WTC11 (cell line): ENCODE measurements around the gene GPR39. TPM values are rescaled to one million over a fixed set of nuclear protein-coding genes. Genes with fewer than 3 reads are reported as not detected.

Experiments
- ATAC-seq: fragments of 200-7000 bp; cut with Tn5 transposase; 2 replicates; pipeline ENCODE4 v1.10.0; 2021; ENCODE audit warnings: mild to moderate bottlenecking, moderate library complexity
- CTCF ChIA-PET: fragments of 300-600 bp; sonication (Branson Sonifier 250); formaldehyde crosslinking; loops from one replicate; lab custom pipeline; 2021; ENCODE audit warnings: antibody characterized with exemption; lab: Charles Lee
- POLR2A ChIA-PET: fragments of 350-600 bp; sonication (Branson Sonifier 250); formaldehyde crosslinking; loops from one replicate; lab custom pipeline; 2021; ENCODE audit warnings: antibody characterized with exemption; lab: Charles Lee
- DNase-seq: peaks from one replicate; pipeline ENCODE4 v3.0.0; 2021; ENCODE audit warnings: low spot score
- H3K27ac Mint-ChIP-seq: 2 replicates; pipeline ENCODE4 v1.8.0; 2021; ENCODE audit warnings: mixed read lengths
- H3K27me3 Mint-ChIP-seq: 2 replicates; pipeline ENCODE4 v1.8.0; 2021; ENCODE audit warnings: low read depth, mild to moderate bottlenecking, moderate library complexity, mixed read lengths
- H3K36me3 Mint-ChIP-seq: 2 replicates; pipeline ENCODE4 v1.8.0; 2021; ENCODE audit warnings: mixed read lengths
- H3K4me1 Mint-ChIP-seq: 2 replicates; pipeline ENCODE4 v1.8.0; 2022; ENCODE audit warnings: mixed read lengths
- H3K4me3 Mint-ChIP-seq: 2 replicates; pipeline ENCODE4 v1.8.0; 2021; ENCODE audit warnings: mild to moderate bottlenecking, moderate library complexity, mixed read lengths
- H3K9me3 Mint-ChIP-seq: 2 replicates; pipeline ENCODE4 v1.8.0; 2021; ENCODE audit warnings: mixed read lengths
- ARID4B ChIP-seq: sonication (generic); formaldehyde crosslinking; IDR thresholded peaks from 2 replicates; pipeline ENCODE4 v1.8.0; 2023; ENCODE audit warnings: missing genetic modification reagents, mild to moderate bottlenecking, borderline replicate concordance
- CTCF ChIP-seq: fragments of 200-600 bp; IDR thresholded peaks from 2 replicates; pipeline ENCODE4 v1.8.0; 2022; ENCODE audit warnings: antibody characterized with exemption
- FOXK1 ChIP-seq: sonication (generic); formaldehyde crosslinking; IDR thresholded peaks from 2 replicates; pipeline ENCODE4 v1.8.0; 2022; ENCODE audit warnings: mild to moderate bottlenecking, moderate library complexity, missing genetic modification reagents
- FOXP4 ChIP-seq: sonication (generic); formaldehyde crosslinking; IDR thresholded peaks from 2 replicates; pipeline ENCODE4 v1.8.0; 2022; ENCODE audit warnings: mild to moderate bottlenecking, missing genetic modification reagents
- IRF1 ChIP-seq: sonication (generic); formaldehyde crosslinking; IDR thresholded peaks from 2 replicates; pipeline ENCODE4 v1.8.0; 2023; ENCODE audit warnings: missing genetic modification reagents
- JAZF1 ChIP-seq: fragments of 250-450 bp; sonication (Bioruptor Pico); IDR thresholded peaks from 2 replicates; pipeline ENCODE4 v1.9.0; 2021; ENCODE audit warnings: moderate library complexity, mild to moderate bottlenecking, inconsistent platforms
- KAT7 ChIP-seq: sonication (generic); formaldehyde crosslinking; IDR thresholded peaks from 2 replicates; pipeline ENCODE4 v1.8.1; 2023; ENCODE audit warnings: missing genetic modification reagents, mild to moderate bottlenecking, borderline replicate concordance
- NFYB ChIP-seq: sonication (generic); formaldehyde crosslinking; conservative IDR thresholded peaks from 2 replicates; pipeline ENCODE4 v1.8.0; 2022; ENCODE audit warnings: low read depth, missing genetic modification reagents
- PRDM15 ChIP-seq: sonication (generic); formaldehyde crosslinking; IDR thresholded peaks from 2 replicates; pipeline ENCODE4 v1.8.0; 2022; ENCODE audit warnings: missing genetic modification reagents
- SOX15 ChIP-seq: fragments of 250-450 bp; sonication (Bioruptor Pico); IDR thresholded peaks from 2 replicates; pipeline ENCODE4 v1.9.0; 2021; ENCODE audit warnings: mild to moderate bottlenecking
- ZBTB21 ChIP-seq: sonication (generic); formaldehyde crosslinking; IDR thresholded peaks from 2 replicates; pipeline ENCODE4 v1.8.1; 2023; ENCODE audit warnings: mild to moderate bottlenecking, missing genetic modification reagents, borderline replicate concordance
- ZNF121 ChIP-seq: sonication (generic); formaldehyde crosslinking; IDR thresholded peaks from 2 replicates; pipeline ENCODE4 v1.8.0; 2023; ENCODE audit warnings: missing genetic modification reagents
- ZNF232 ChIP-seq: sonication (generic); formaldehyde crosslinking; IDR thresholded peaks from 2 replicates; pipeline ENCODE4 v1.8.0; 2022; ENCODE audit warnings: mild to moderate bottlenecking, missing genetic modification reagents
- ZNF317 ChIP-seq: sonication (generic); formaldehyde crosslinking; IDR thresholded peaks from 2 replicates; pipeline ENCODE4 v1.8.1; 2023; ENCODE audit warnings: low read depth, mild to moderate bottlenecking, moderate library complexity, missing genetic modification reagents, borderline replicate concordance
- ZNF423 ChIP-seq: fragments of 250-450 bp; sonication (Bioruptor Pico); IDR thresholded peaks from 2 replicates; pipeline ENCODE4 v2.1.2; 2022; ENCODE audit warnings: mild to moderate bottlenecking, moderate library complexity
- total RNA-seq: library from RNA; stranded (reverse); gene quantifications from 3 replicates; pipeline ENCODE4 v1.2.3, GENCODE V29; 2021
- TF ChIP-seq, protein P1 (sequence below): sonication (generic); formaldehyde crosslinking; IDR thresholded peaks from 2 replicates; pipeline ENCODE4 v1.8.1; 2023; ENCODE audit warnings: mild to moderate bottlenecking, missing genetic modification reagents, moderate library complexity
- TF ChIP-seq, protein P2 (sequence below): sonication (generic); formaldehyde crosslinking; IDR thresholded peaks from 2 replicates; pipeline ENCODE4 v1.8.1; 2023; ENCODE audit warnings: mild to moderate bottlenecking, moderate library complexity, missing genetic modification reagents
- TF ChIP-seq, protein P3 (sequence below): fragments of 250-450 bp; sonication (Bioruptor Pico); IDR thresholded peaks from 2 replicates; pipeline ENCODE4 v1.8.0; 2021; ENCODE audit warnings: mild to moderate bottlenecking

GPR39 gene
- total RNA-seq, 1 experiment from 2014 or later = 0.74 TPM

DNA sequence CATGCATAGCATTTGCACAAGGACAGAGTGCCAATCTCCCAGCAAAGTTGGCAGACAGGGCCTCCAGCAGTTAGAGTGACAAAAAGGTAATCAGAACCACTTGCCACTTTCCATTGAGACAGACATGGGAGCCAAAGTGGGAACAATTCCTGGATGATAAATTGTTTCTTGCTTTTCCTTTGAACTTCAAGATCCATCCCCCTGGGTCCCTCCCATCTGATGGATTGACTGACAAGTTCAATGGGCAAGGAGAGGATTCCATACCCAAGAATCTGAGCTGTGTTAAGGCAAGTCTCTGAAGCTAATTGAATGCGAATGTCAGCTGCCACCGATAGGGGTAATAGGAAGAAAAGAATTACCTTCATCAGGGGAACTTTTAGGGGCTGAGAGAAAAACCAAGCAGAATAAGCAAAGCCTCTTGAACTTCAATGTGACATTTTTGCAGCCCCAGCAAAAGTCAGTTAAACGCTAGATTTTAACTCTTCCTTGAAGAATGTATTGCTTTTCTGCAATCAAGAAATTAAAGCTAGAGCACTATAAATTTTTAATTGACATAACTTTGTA lies 156.9 kb downstream of the GPR39 start (continued):
- no peak for TF ChIP-seq PRDM15

- H3K9me3 Mint-ChIP-seq = peaks cover 8% of the 10 kb centered on the region
- peaks cover 15% of the 10 kb centered on the region for H3K4me1 Mint-ChIP-seq
- ATAC-seq (no peak), DNase-seq (no peak)
- H3K27me3 Mint-ChIP-seq = no peaks in the 10 kb centered on the region
- no peak overlapping the region for H3K27ac Mint-ChIP-seq
- ChIA-PET CTCF (interaction anchor here (0.7 kb wide), 1 partner anchor 334 kb away, joined by 3 read pairs; no protein-coding TSS in a partner anchor), POLR2A (interaction anchor here (0.6 kb wide), 1 partner anchor 1507 kb away, joined by 5 read pairs; no protein-coding TSS in a partner anchor)
- H3K36me3 Mint-ChIP-seq = no peaks in the 10 kb centered on the region
- no peak overlapping the region for H3K4me3 Mint-ChIP-seq
- no peak for TF ChIP-seq ARID4B (CRISPR knock-in tag)
- TF ChIP-seq JAZF1 = no peak
- TF ChIP-seq, protein P1, sequence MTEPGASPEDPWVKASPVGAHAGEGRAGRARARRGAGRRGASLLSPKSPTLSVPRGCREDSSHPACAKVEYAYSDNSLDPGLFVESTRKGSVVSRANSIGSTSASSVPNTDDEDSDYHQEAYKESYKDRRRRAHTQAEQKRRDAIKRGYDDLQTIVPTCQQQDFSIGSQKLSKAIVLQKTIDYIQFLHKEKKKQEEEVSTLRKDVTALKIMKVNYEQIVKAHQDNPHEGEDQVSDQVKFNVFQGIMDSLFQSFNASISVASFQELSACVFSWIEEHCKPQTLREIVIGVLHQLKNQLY (CRISPR knock-in tag) = no peak
- no peak for TF ChIP-seq ZNF121 (CRISPR knock-in tag)
- TF ChIP-seq NFYB = no peak
- TF ChIP-seq ZBTB21 (CRISPR knock-in tag) = no peak
- no peak for TF ChIP-seq FOXK1 (CRISPR knock-in tag)
- TF ChIP-seq, protein P2, sequence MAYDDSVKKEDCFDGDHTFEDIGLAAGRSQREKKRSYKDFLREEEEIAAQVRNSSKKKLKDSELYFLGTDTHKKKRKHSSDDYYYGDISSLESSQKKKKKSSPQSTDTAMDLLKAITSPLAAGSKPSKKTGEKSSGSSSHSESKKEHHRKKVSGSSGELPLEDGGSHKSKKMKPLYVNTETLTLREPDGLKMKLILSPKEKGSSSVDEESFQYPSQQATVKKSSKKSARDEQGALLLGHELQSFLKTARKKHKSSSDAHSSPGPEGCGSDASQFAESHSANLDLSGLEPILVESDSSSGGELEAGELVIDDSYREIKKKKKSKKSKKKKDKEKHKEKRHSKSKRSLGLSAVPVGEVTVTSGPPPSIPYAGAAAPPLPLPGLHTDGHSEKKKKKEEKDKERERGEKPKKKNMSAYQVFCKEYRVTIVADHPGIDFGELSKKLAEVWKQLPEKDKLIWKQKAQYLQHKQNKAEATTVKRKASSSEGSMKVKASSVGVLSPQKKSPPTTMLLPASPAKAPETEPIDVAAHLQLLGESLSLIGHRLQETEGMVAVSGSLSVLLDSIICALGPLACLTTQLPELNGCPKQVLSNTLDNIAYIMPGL (CRISPR knock-in tag) = no peak
- TF ChIP-seq ZNF232 (CRISPR knock-in tag) = no peak
- TF ChIP-seq KAT7 (CRISPR knock-in tag) = no peak
- TF ChIP-seq, protein P3, sequence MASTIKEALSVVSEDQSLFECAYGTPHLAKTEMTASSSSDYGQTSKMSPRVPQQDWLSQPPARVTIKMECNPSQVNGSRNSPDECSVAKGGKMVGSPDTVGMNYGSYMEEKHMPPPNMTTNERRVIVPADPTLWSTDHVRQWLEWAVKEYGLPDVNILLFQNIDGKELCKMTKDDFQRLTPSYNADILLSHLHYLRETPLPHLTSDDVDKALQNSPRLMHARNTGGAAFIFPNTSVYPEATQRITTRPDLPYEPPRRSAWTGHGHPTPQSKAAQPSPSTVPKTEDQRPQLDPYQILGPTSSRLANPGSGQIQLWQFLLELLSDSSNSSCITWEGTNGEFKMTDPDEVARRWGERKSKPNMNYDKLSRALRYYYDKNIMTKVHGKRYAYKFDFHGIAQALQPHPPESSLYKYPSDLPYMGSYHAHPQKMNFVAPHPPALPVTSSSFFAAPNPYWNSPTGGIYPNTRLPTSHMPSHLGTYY (CRISPR knock-in tag) = no peak
- no peak for TF ChIP-seq ZNF317
- TF ChIP-seq SOX15 (CRISPR knock-in tag) = no peak
- no peak for TF ChIP-seq ZNF423 (CRISPR knock-in tag)
- TF ChIP-seq CTCF = no peak
- TF ChIP-seq FOXP4 (CRISPR knock-in tag) = no peak
- no peak for TF ChIP-seq IRF1 (CRISPR knock-in tag)
Observed at GRCh38 chr2:132577686-132578085, 161.1 kb downstream of the GPR39 start.
